GM12878 (cell line): Measurements from ENCODE around the gene ENG. TPM values are rescaled to one million over a fixed set of nuclear protein-coding genes. Genes with fewer than 3 reads are reported as not detected.

ENCODE experiments used
- ATAC-seq: fragments of 200-7000 bp; cut with Tn5 transposase; 3 replicates; pipeline ENCODE4 v1.9.1; 2020; ENCODE audit warnings: mild to moderate bottlenecking, moderate library complexity
- BruUV-seq: library from RNA; stranded (reverse); fragments of 400-500 nt; replicated peaks from 2 replicates; lab custom pipeline; 2021; lab: Mats Ljungman, UMichigan
- CTCF ChIA-PET: fragments of 300-600 bp; sonication (Branson Sonifier 250); formaldehyde crosslinking; extraction: SDS; loops from one replicate; lab custom pipeline; 2021; ENCODE audit warnings: inconsistent platforms; lab: Yijun Ruan, JAX
- POLR2A ChIA-PET: fragments of 350-600 bp; formaldehyde crosslinking; extraction: SDS; loops from one replicate; lab custom pipeline; 2021; ENCODE audit warnings: inconsistent platforms; lab: Charles Lee
- RAD21 ChIA-PET: fragments of 300-600 bp; sonication (Branson Sonifier 250); formaldehyde crosslinking; loops from one replicate; lab custom pipeline; 2023; ENCODE audit warnings: antibody characterized with exemption; ENCODE audit not compliant: unreplicated experiment; lab: Charles Lee
- SMC1A ChIA-PET: fragments of 300-600 bp; sonication (Branson Sonifier 250); formaldehyde crosslinking; loops from one replicate; lab custom pipeline; 2023; ENCODE audit not compliant: unreplicated experiment, uncharacterized antibody; lab: Charles Lee
- DNase-seq: peaks from one replicate; pipeline ENCODE4 v3.0.0-alpha.2; 2011; ENCODE audit warnings: low read depth, low spot score
- FAIRE-seq: peaks from 3 replicates; lab custom pipeline; 2011; peaks lifted over from hg19 to GRCh38; lab: Jason Lieb, UNC
- H2AFZ ChIP-seq: 2 replicates; pipeline ENCODE4 v1.6.0; 2011; ENCODE audit warnings: low read depth, low read length, control low read depth; ENCODE audit not compliant: control insufficient read depth
- H3K27ac ChIP-seq: 2 replicates; pipeline ENCODE4 v1.5.1; 2011; ENCODE audit warnings: control low read depth; ENCODE audit not compliant: control insufficient read depth, insufficient read depth
- H3K27me3 ChIP-seq, 2 experiments: replicated peaks in 1 of 2; 2 replicates each; pipeline versions ENCODE4 v1.6.0 to v1.6.1; 2011; ENCODE audit warnings: low read length in 1 of 2; ENCODE audit not compliant: control insufficient read depth in 2 of 2, insufficient read depth in 2 of 2
- H3K36me3 ChIP-seq, 2 experiments: 2 replicates each; pipeline ENCODE4 v1.5.1; 2011; ENCODE audit warnings: low read length in 1 of 2; ENCODE audit not compliant: control insufficient read depth in 2 of 2, insufficient read depth in 2 of 2
- H3K4me1 ChIP-seq: 2 replicates; pipeline ENCODE4 v1.6.1; 2011; ENCODE audit warnings: mild to moderate bottlenecking, low read length, moderate library complexity, mixed read lengths; ENCODE audit not compliant: control insufficient read depth, insufficient read depth
- H3K4me2 ChIP-seq: 2 replicates; pipeline ENCODE4 v1.6.0; 2011; ENCODE audit warnings: control low read depth; ENCODE audit not compliant: control insufficient read depth, insufficient read depth
- H3K4me3 ChIP-seq: fragments of 200-600 bp; sonication (generic); 2 replicates; pipeline ENCODE4 v1.5.1; 2016
- H3K79me2 ChIP-seq: 2 replicates; pipeline ENCODE4 v1.6.0; 2011; ENCODE audit warnings: low read length; ENCODE audit not compliant: control insufficient read depth, insufficient read depth
- H3K9ac ChIP-seq: 2 replicates; pipeline ENCODE4 v1.8.0; 2011; ENCODE audit warnings: low read length, control low read depth, mixed read lengths; ENCODE audit not compliant: control insufficient read depth, insufficient read depth
- H3K9me3 ChIP-seq: replicated peaks from 3 replicates; pipeline ENCODE4 v1.5.1; 2011; ENCODE audit warnings: mild to moderate bottlenecking, low read length; ENCODE audit not compliant: control insufficient read depth, insufficient read depth
- H4K20me1 ChIP-seq: 2 replicates; pipeline ENCODE4 v1.6.0; 2011; ENCODE audit not compliant: control insufficient read depth, insufficient read depth
- PML ChIP-seq: IDR thresholded peaks from 2 replicates; pipeline ENCODE4 v1.6.1; 2012; ENCODE audit warnings: low read length, inconsistent platforms
- USF1 ChIP-seq: IDR thresholded peaks from 2 replicates; pipeline ENCODE4 v1.6.1; 2011; ENCODE audit warnings: borderline replicate concordance, low read depth, mild to moderate bottlenecking, moderate library complexity, mixed read lengths, low read length; ENCODE audit not compliant: insufficient read depth; ENCODE audit errors: extremely low read length
- ZBED1 ChIP-seq: IDR thresholded peaks from 2 replicates; pipeline ENCODE4 v1.6.1; 2016; ENCODE audit warnings: borderline replicate concordance
- WGBS: methylation state at CpG from one replicate; pipeline ENCODE4 v1.1.6; 2016; ENCODE audit warnings: low lambda C conversion rate; ENCODE audit not compliant: insufficient replicate concordance, insufficient coverage; ENCODE audit errors: missing lambda C conversion rate; 5-methylcytosine and 5-hydroxymethylcytosine counted together
- in situ Hi-C: fragments of 300-500 bp; cut with MboI; formaldehyde crosslinking; loops from 9 replicates; pipeline ENCODE4 v1.14.3; 2018; ENCODE audit warnings: mixed read lengths
- intact Hi-C: fragments of 100-400 bp; cut with micrococcal nuclease; formaldehyde crosslinking; loops from one replicate; pipeline ENCODE4 v1.14.2; 2022; ENCODE audit not compliant: unreplicated experiment
- polyA plus RNA-seq, 11 experiments: library from polyadenylated mRNA; depleted of rRNA in 4 of 11; unstranded in 6 of 11; stranded (reverse) in 5 of 11; fragments of >200 nt; fragmentation: Nextera tagmentation in 4 of 11; fragmentation: Illumina TruSeq in 1 of 11; extraction: Ambion mirVana in 4 of 11; extraction: Trizol in 1 of 11; gene quantifications; 1 replicate in 1 of 11; 2 replicates in 10 of 11; pipeline versions ENCODE4 v1.2.1 to v1.2.3, GENCODE V29; 2011 to 2016; ENCODE audit warnings: inconsistent platforms in 2 of 11, missing spikeins in 2 of 11, low read depth in 1 of 11
- total RNA-seq, 4 experiments: library from RNA; depleted of rRNA in 3 of 4; stranded (reverse); fragments of >200 nt in 3 of 4; fragmentation: Illumina TruSeq in 1 of 4; extraction: Trizol in 1 of 4; gene quantifications; 2 replicates each; pipeline versions ENCODE4 v1.2.1 to v1.2.3, GENCODE V29; 2013 to 2021
- TF ChIP-seq, protein P1 (sequence below): IDR thresholded peaks from 2 replicates; pipeline ENCODE4 v1.6.1; 2012; ENCODE audit warnings: low read depth, low read length, improper control_type of control experiment

The ENG gene
- total and polyA plus RNA-seq, 10 of the 15 experiments (the other 5 are each of a cell fraction or from before 2014, with no cell fraction given) = 0.14 to 10.1 (median 2.0) TPM

- no peak for TF ChIP-seq USF1
- TF ChIP-seq ZBED1 = no peak
Observed at GRCh38 chr9:127776195-127776923, 78.1 kb downstream of the ENG start (continued).

- SMC1A ChIA-PET = no interaction called here
- no peak overlapping the region for H3K4me3 ChIP-seq
- DNase-seq = no peak
- H3K27me3 ChIP-seq = no peaks in the 10 kb centered on the region
- no peak for ATAC-seq
- POLR2A ChIA-PET = interaction anchor here (0.9 to 1.0 kb wide), 2 partner anchors 11 to 39 kb away, joined by 3 to 4 read pairs; no protein-coding TSS in a partner anchor
- FAIRE-seq = no peak
- TF ChIP-seq USF1 (no peak), PML (no peak)
- TF ChIP-seq, protein P1, sequence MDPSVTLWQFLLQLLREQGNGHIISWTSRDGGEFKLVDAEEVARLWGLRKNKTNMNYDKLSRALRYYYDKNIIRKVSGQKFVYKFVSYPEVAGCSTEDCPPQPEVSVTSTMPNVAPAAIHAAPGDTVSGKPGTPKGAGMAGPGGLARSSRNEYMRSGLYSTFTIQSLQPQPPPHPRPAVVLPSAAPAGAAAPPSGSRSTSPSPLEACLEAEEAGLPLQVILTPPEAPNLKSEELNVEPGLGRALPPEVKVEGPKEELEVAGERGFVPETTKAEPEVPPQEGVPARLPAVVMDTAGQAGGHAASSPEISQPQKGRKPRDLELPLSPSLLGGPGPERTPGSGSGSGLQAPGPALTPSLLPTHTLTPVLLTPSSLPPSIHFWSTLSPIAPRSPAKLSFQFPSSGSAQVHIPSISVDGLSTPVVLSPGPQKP = no peak
- H3K9ac ChIP-seq = no peak overlapping the region
- no TSS peak for BruUV-seq
- H3K4me1 ChIP-seq = peaks cover 20% of the 10 kb centered on the region
- in situ Hi-C loops (no loop called here), intact Hi-C loops (no loop called here)
- no peak overlapping the region for H2AFZ ChIP-seq
- RAD21 ChIA-PET = no interaction called here
- H3K4me2 ChIP-seq = no peak overlapping the region
- peaks cover under 1% of the 10 kb centered on the region; the same call in 1 of the 2 replicates for H4K20me1 ChIP-seq
- WGBS = 93% methylated on average over 10 of the region's 10 CpGs
- peaks cover 44% of the 10 kb centered on the region for H3K79me2 ChIP-seq
- no peak overlapping the region for H3K27ac ChIP-seq
- peaks cover 0 to 8% of the 10 kb centered on the region in 2 experiments; a peak in 2 of 4 replicates for H3K36me3 ChIP-seq
- no peaks in the 10 kb centered on the region for H3K9me3 ChIP-seq
- CTCF ChIA-PET = interaction anchor here (9.2 kb wide), 1 partner anchor 10 kb away, joined by 75 read pairs; the partner anchor contains the start of gene CDK9
Observed at GRCh38 chr9:127773981-127774380, 80.5 kb downstream of the ENG start.
